ENCODE data around the gene GIPC2. TPM values are rescaled to one million over a fixed set of nuclear protein-coding genes. Genes with fewer than 3 reads are reported as not detected.

The GIPC2 gene
- total and polyA plus RNA-seq, 10 of the 15 experiments (the other 5 are each of a cell fraction or from before 2014, with no cell fraction given): 0.03 to 0.23 (median 0.06) TPM; not detected in 2

GRCh38 chr1:78101051-78101450, 55.3 kb downstream of the GIPC2 start:
- H3K4me2 ChIP-seq (ENCODE audit: control insufficient read depth, insufficient read depth): no peak overlapping the region
- CTCF ChIA-PET: interaction anchor here (4.8 kb wide), 1 partner anchor 13 kb away, joined by 20 read pairs; no protein-coding TSS in a partner anchor
- no peak for TF ChIP-seq ZZZ3 (IDR thresholded peaks at IDR 0.05; ENCODE audit: control insufficient read depth, insufficient read length, low read depth)
- no peak for TF ChIP-seq SMAD1 (IDR thresholded peaks at IDR 0.05; ENCODE audit: low read depth, partially characterized antibody)
- no peak for TF ChIP-seq CBX3 (IDR thresholded peaks at IDR 0.05; ENCODE audit: borderline replicate concordance, low read depth)
- TF ChIP-seq TAF1 (IDR thresholded peaks at IDR 0.05; ENCODE audit: borderline replicate concordance, low read depth, low read length): no peak
- DNase-seq (ENCODE audit: low read depth, low spot score) (no peak), ATAC-seq (no peak), FAIRE-seq (no peak)
- 8% methylated on average over 2 of the region's 2 CpGs for WGBS (ENCODE audit: insufficient coverage, insufficient replicate concordance, low lambda C conversion rate, missing lambda C conversion rate)
- no peaks in the 10 kb centered on the region for H3K27me3 ChIP-seq (replicated peaks in 1 of 2; ENCODE audit: control insufficient read depth in 2 of 2, insufficient read depth in 2 of 2, low read length in 1 of 2)
- SMC1A ChIA-PET (ENCODE audit: uncharacterized antibody, unreplicated experiment): no interaction called here
- no peak overlapping the region for H3K27ac ChIP-seq (ENCODE audit: control insufficient read depth, insufficient read depth)
- POLR2A ChIA-PET: no interaction called here
- intact Hi-C loops (cut with micrococcal nuclease; ENCODE audit: unreplicated experiment) (no loop called here), in situ Hi-C loops (cut with MboI) (loop anchor here (10.0 kb wide), 1 partner anchor 1946 kb away; no protein-coding TSS in a partner anchor)
- no peaks in the 10 kb centered on the region for H3K79me2 ChIP-seq (ENCODE audit: control insufficient read depth, insufficient read depth, low read length)
- H3K36me3 ChIP-seq (ENCODE audit: control insufficient read depth in 2 of 2, insufficient read depth in 2 of 2, low read length in 1 of 2): no peaks in the 10 kb centered on the region
- no peak overlapping the region for H3K4me3 ChIP-seq
- no peak overlapping the region for H3K9ac ChIP-seq (ENCODE audit: control insufficient read depth, insufficient read depth, low read length)
- H4K20me1 ChIP-seq (ENCODE audit: control insufficient read depth, insufficient read depth): no peaks in the 10 kb centered on the region
- no peaks in the 10 kb centered on the region for H3K9me3 ChIP-seq (replicated peaks; ENCODE audit: control insufficient read depth, insufficient read depth, low read length)
- H3K4me1 ChIP-seq (ENCODE audit: control insufficient read depth, insufficient read depth, low read length): no peaks in the 10 kb centered on the region
- H2AFZ ChIP-seq (ENCODE audit: control insufficient read depth, low read depth, low read length): no peak overlapping the region
- RAD21 ChIA-PET (ENCODE audit: unreplicated experiment): no interaction called here
- no TSS peak for BruUV-seq (replicated peaks)

DNA sequence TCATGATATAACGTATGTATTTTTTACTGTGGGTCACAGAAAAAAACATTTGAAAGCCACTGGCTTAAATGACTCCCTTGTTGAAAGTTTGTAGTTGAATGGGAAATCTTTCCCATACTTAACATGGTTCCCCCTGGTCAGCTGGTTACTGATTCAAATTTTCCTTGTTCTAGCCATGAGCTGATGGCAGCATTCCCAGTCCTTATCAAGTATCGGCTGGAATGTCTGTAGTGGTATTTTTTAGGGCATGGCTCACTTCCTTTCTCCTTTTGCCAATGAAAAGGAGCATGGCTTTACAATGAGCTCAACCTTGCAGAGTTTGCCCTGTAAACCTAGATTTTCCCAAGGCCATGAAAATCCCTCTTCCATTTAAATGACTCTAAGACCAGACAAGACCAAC, 55.7 kb downstream of the GIPC2 start:
- WGBS (ENCODE audit: insufficient coverage, insufficient replicate concordance, low lambda C conversion rate, missing lambda C conversion rate): 41% methylated on average over 2 of the region's 2 CpGs
- no peaks in the 10 kb centered on the region for H3K27me3 ChIP-seq (replicated peaks in 1 of 2; ENCODE audit: control insufficient read depth in 2 of 2, insufficient read depth in 2 of 2, low read length in 1 of 2)
- no peak for DNase-seq (ENCODE audit: low read depth, low spot score)
- no peaks in the 10 kb centered on the region for H3K79me2 ChIP-seq (ENCODE audit: control insufficient read depth, insufficient read depth, low read length)
- H3K36me3 ChIP-seq (ENCODE audit: control insufficient read depth in 2 of 2, insufficient read depth in 2 of 2, low read length in 1 of 2): no peaks in the 10 kb centered on the region
- POLR2A ChIA-PET: no interaction called here
- H3K4me3 ChIP-seq: no peak overlapping the region
- BruUV-seq (replicated peaks): no TSS peak
- TF ChIP-seq LARP7 (IDR thresholded peaks at IDR 0.05) (no peak), EGR1 (IDR thresholded peaks at IDR 0.05; ENCODE audit: borderline replicate concordance in 1 of 2, low read depth in 2 of 2, low read length in 2 of 2) (no peak), JUNB (IDR thresholded peaks at IDR 0.05) (no peak), TCF7 (IDR thresholded peaks at IDR 0.05; ENCODE audit: borderline replicate concordance) (no peak)
- intact Hi-C loops (cut with micrococcal nuclease; ENCODE audit: unreplicated experiment) (no loop called here), in situ Hi-C loops (cut with MboI) (loop anchor here (10.0 kb wide), 1 partner anchor 1947 kb away; no protein-coding TSS in a partner anchor)
- ATAC-seq: no peak
- FAIRE-seq: no peak
- CTCF ChIA-PET: interaction anchor here (4.8 kb wide), 1 partner anchor 13 kb away, joined by 20 read pairs; no protein-coding TSS in a partner anchor
- H3K27ac ChIP-seq (ENCODE audit: control insufficient read depth, insufficient read depth): no peak overlapping the region
- RAD21 ChIA-PET (ENCODE audit: unreplicated experiment): no interaction called here
- H3K9ac ChIP-seq (ENCODE audit: control insufficient read depth, insufficient read depth, low read length): no peak overlapping the region
- no peak overlapping the region for H2AFZ ChIP-seq (ENCODE audit: control insufficient read depth, low read depth, low read length)
- H3K9me3 ChIP-seq (replicated peaks; ENCODE audit: control insufficient read depth, insufficient read depth, low read length): no peaks in the 10 kb centered on the region
- no peaks in the 10 kb centered on the region for H4K20me1 ChIP-seq (ENCODE audit: control insufficient read depth, insufficient read depth)
- no peak overlapping the region for H3K4me2 ChIP-seq (ENCODE audit: control insufficient read depth, insufficient read depth)
- no peaks in the 10 kb centered on the region for H3K4me1 ChIP-seq (ENCODE audit: control insufficient read depth, insufficient read depth, low read length)
- SMC1A ChIA-PET (ENCODE audit: uncharacterized antibody, unreplicated experiment): no interaction called here

All from GM12878 (cell line).